GM21576 (cell line): ENCODE measurements around the gene YEATS2.
"Not testable (repeated sequence)": the region's sequence is repeated elsewhere in the genome, so short reads cannot be mapped to it uniquely, and the experiment has no call there.

ENCODE experiments used
- ATAC-seq: cut with Tn5 transposase; IDR thresholded peaks from one replicate; pipeline ENCODE4 v1.9.1; 2021; ENCODE audit warnings: mild to moderate bottlenecking, moderate library complexity; ENCODE audit not compliant: unreplicated experiment

YEATS2 gene

GRCh38 chr3:183774631-183775030 is 77.0 kb downstream of the YEATS2 start:
- ATAC-seq, result no peak

- ATAC-seq, result no peak
Observed at GRCh38 chr3:183775781-183776180, 78.2 kb downstream of the YEATS2 start.

- not testable (repeated sequence) for ATAC-seq
Observed at GRCh38 chr3:183776451-183776850, 78.9 kb downstream of the YEATS2 start.

- ATAC-seq, result no peak
Observed at GRCh38 chr3:183777016-183777618, 79.5 kb downstream of the YEATS2 start.

- no peak for ATAC-seq
Observed at GRCh38 chr3:183779896-183780465, 82.4 kb downstream of the YEATS2 start.

- ATAC-seq, result no peak
Observed at GRCh38 chr3:183781246-183781645, 83.6 kb downstream of the YEATS2 start.

- ATAC-seq, result no peak
Observed at GRCh38 chr3:183782576-183783276, 85.1 kb downstream of the YEATS2 start.

- ATAC-seq, result not testable (repeated sequence)
Observed at GRCh38 chr3:183784503-183784902, 86.9 kb downstream of the YEATS2 start.

- ATAC-seq, result no peak
Observed at GRCh38 chr3:183789826-183790225, 92.2 kb downstream of the YEATS2 start.

- ATAC-seq, result no peak
Observed at GRCh38 chr3:183790700-183791099, 93.1 kb downstream of the YEATS2 start.

GRCh38 chr3:183792976-183793375 is 95.4 kb downstream of the YEATS2 start:
- ATAC-seq, result no peak

- no peak for ATAC-seq
Observed at GRCh38 chr3:183794452-183794851, 96.9 kb downstream of the YEATS2 start.

- ATAC-seq, result no peak
Observed at GRCh38 chr3:183796372-183796771, 98.8 kb downstream of the YEATS2 start.

GRCh38 chr3:183797996-183798395 is 100.4 kb downstream of the YEATS2 start:
- ATAC-seq, result no peak

- ATAC-seq, result no peak
Observed at GRCh38 chr3:183799461-183799860, 101.9 kb downstream of the YEATS2 start.

GRCh38 chr3:183800243-183800863 is 102.8 kb downstream of the YEATS2 start:
- ATAC-seq, result no peak

- ATAC-seq, result no peak
Observed at GRCh38 chr3:183801601-183802000, 104.0 kb downstream of the YEATS2 start.

GRCh38 chr3:183802989-183803388 is 105.4 kb downstream of the YEATS2 start:
- no peak for ATAC-seq

- no peak for ATAC-seq
Observed at GRCh38 chr3:183807209-183807728, 109.7 kb downstream of the YEATS2 start.

- ATAC-seq, result no peak
Observed at GRCh38 chr3:183807881-183808280, 110.3 kb downstream of the YEATS2 start.

GRCh38 chr3:183808355-183808754 is 110.8 kb downstream of the YEATS2 start:
- no peak for ATAC-seq

- ATAC-seq, result no peak
Observed at GRCh38 chr3:183809270-183809669, 111.7 kb downstream of the YEATS2 start.
